Liver (tissue), 2 donors: Measurements from ENCODE around the gene B3GAT1.

Experiments used
- CTCF ChIP-seq: fragments of 150-350 bp; IDR thresholded peaks from 2 replicates; pipeline ENCODE4 v1.5.1; 2017; ENCODE audit warnings: improper control_type of control experiment, low read depth, low read length; ENCODE audit not compliant: missing input control
- YY1 ChIP-seq: IDR thresholded peaks from 2 replicates; pipeline ENCODE4 v1.6.1; 2016; ENCODE audit warnings: antibody characterized with exemption, mild to moderate bottlenecking
- donor health status: healthy.

GRCh38 chr11:134361661-134362060 lies 50.4 kb downstream of the B3GAT1 start:
- TF ChIP-seq CTCF (no peak), YY1 (no peak)
